Measurements from ENCODE around the gene KRTAP12-1. TPM values are rescaled to one million over a fixed set of nuclear protein-coding genes. Genes with fewer than 3 reads are reported as not detected.

KRTAP12-1 gene
- total and polyA plus RNA-seq, 2 experiments from 2014 or later, result not detected

DNA sequence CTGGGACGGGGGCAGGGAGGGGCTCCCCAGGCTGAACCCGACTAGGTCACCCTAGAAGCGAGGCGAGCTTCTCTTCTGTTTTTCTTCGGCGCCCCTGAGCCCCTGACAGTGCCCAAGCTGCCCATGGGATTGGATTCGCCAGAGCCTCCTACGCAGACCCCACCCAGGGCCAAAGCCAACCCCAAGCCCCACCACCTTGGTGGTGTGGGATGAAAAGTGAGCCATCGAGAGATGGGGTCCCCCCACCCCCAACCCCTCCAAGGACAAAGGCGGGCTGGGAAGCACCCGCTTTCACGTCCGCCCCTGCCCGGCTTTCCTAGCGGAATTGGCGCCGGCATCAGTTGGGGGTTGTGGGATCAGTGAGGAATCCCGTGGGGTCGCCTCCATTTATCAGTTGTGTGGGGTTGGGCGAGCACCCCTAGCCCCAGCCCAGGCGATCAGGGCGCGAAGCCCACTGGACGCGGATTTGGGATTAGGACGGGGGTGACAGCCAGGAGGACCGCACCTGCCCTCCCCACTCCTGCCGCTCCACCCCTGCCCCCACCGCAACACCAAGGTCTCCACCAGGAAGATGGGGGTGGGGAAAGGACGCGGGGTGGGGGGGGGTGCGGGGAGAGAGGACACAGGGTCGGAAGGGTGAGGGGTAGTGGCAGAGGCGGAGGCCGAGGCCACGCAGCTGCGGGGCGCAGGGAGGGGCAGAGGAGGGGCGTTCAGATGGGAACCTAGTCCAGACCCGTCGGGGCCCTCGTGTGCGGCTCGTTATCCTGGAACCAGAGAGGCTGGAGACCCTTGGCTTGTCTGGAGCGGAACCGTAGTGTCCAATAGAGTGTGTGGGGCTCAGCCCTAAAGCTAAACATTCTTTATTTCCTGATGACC lies 25.0 kb upstream of the KRTAP12-1 start:
- H3K9ac ChIP-seq, result no peak overlapping the region
- WGBS, 2 experiments (ENCODE audit: low coverage in 1 of 2, low lambda C conversion rate in 2 of 2, missing lambda C conversion rate in 2 of 2), result 2% methylated on average over 33 to 45 of the region's 46 CpGs
- no peak overlapping the region for H3K27ac ChIP-seq
- TF ChIP-seq EZH2phosphoT487 (IDR thresholded peaks at IDR 0.05; ENCODE audit: insufficient read depth, low read depth) (no peak), EZH2 (IDR thresholded peaks at IDR 0.05; ENCODE audit: insufficient read depth, poor library complexity, severe bottlenecking) (no peak)
- no peaks in the 10 kb centered on the region for H3F3A ChIP-seq (ENCODE audit: insufficient read depth)
- H3K9me3 ChIP-seq (ENCODE audit: low read depth), result no peaks in the 10 kb centered on the region
- H3K4me1 ChIP-seq (ENCODE audit: insufficient read depth), result no peaks in the 10 kb centered on the region
- no peak overlapping the region for H2AFZ ChIP-seq
- in situ Hi-C loops (cut with MboI), result no loop called here
- no peak for DNase-seq
- no peaks in the 10 kb centered on the region for H3K36me3 ChIP-seq (ENCODE audit: low read depth)
- H3K79me2 ChIP-seq (ENCODE audit: insufficient read depth), result no peaks in the 10 kb centered on the region
- H3K4me2 ChIP-seq (ENCODE audit: unreplicated experiment), result no peak overlapping the region
- H3K4me3 ChIP-seq, result no peak overlapping the region
- peaks cover 73% of the 10 kb centered on the region for H3K27me3 ChIP-seq (replicated peaks; ENCODE audit: insufficient read depth)
- no peaks in the 10 kb centered on the region for H3K9me2 ChIP-seq (ENCODE audit: insufficient read depth)
- H4K20me1 ChIP-seq (ENCODE audit: insufficient read depth), result no peaks in the 10 kb centered on the region

DNA sequence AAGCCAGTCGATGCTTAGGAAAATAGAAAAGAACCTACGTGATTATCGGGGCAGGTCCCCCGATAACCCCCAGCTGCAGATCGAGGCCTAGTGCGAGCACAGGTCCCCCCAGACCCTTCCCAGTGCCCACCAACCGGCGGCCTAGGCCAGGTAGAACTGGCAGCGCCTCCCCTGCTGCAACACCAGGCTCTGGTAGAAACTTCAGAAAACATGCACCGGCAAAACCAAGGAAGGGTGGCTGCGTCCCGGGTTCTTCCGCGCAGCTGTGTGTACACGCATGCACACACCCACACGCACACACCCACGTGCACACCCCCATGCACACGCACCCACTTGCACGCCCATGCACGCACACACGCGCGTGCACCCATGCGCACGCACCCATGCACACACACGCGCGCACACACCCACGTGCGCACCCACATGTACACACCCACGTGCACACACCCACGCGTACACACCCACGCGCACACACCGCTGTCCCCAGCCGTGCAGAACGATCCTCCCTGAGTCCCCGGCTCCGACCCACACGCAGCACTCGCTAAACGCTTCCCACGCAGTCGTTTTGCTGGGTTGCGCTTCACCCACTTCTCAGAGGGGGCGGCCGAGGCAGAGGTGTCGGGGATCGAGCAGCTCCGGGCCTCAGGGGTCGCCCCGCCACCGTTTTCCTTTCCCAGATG lies 24.2 kb upstream of the KRTAP12-1 start:
- Histone ChIP-seq H4K20me1 (ENCODE audit: insufficient read depth) (no peaks in the 10 kb centered on the region), H3F3A (ENCODE audit: insufficient read depth) (no peaks in the 10 kb centered on the region), H3K9me2 (ENCODE audit: insufficient read depth) (no peaks in the 10 kb centered on the region), H3K4me1 (ENCODE audit: insufficient read depth) (no peaks in the 10 kb centered on the region), H3K36me3 (ENCODE audit: low read depth) (no peaks in the 10 kb centered on the region), H3K4me3 (no peak overlapping the region), H3K27ac (no peak overlapping the region), H3K9me3 (ENCODE audit: low read depth) (no peaks in the 10 kb centered on the region), H2AFZ (no peak overlapping the region), H3K79me2 (ENCODE audit: insufficient read depth) (no peaks in the 10 kb centered on the region), H3K27me3 (replicated peaks; ENCODE audit: insufficient read depth) (peaks cover 71% of the 10 kb centered on the region), H3K4me2 (ENCODE audit: unreplicated experiment) (no peak overlapping the region), H3K9ac (no peak overlapping the region)
- in situ Hi-C loops (cut with MboI), result no loop called here
- TF ChIP-seq EZH2 (IDR thresholded peaks at IDR 0.05; ENCODE audit: insufficient read depth, poor library complexity, severe bottlenecking) (no peak), EZH2phosphoT487 (IDR thresholded peaks at IDR 0.05; ENCODE audit: insufficient read depth, low read depth) (no peak)
- WGBS, 2 experiments (ENCODE audit: low coverage in 1 of 2, low lambda C conversion rate in 2 of 2, missing lambda C conversion rate in 2 of 2), result 2 to 3% methylated on average over 51 to 52 of the region's 54 CpGs
- no peak for DNase-seq

DNA sequence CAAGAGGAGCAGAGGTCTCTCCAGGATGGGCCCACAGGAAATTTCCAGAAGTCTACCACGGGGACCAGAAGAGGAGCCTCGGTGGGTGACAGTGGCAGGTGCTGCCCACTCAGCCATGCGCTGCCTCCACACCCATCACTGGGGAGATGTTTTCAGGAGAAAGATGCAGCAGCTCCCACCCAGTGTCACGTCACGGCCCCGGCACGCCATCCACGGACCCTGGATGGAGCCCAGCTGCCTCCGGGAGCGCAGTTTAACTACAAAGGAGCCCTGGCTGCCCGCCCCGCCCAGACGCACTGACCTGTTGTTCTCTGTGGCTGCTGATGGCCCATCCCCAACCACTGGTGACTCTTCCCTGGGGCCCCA lies 22.7 kb upstream of the KRTAP12-1 start:
- Histone ChIP-seq H3K4me2 (ENCODE audit: unreplicated experiment) (no peak overlapping the region), H3K36me3 (ENCODE audit: low read depth) (no peaks in the 10 kb centered on the region), H3K9ac (no peak overlapping the region), H3K27ac (no peak overlapping the region), H4K20me1 (ENCODE audit: insufficient read depth) (no peaks in the 10 kb centered on the region), H3K27me3 (replicated peaks; ENCODE audit: insufficient read depth) (peaks cover 74% of the 10 kb centered on the region), H2AFZ (no peak overlapping the region), H3K4me3 (no peak overlapping the region), H3K4me1 (ENCODE audit: insufficient read depth) (no peaks in the 10 kb centered on the region), H3K79me2 (ENCODE audit: insufficient read depth) (no peaks in the 10 kb centered on the region), H3K9me3 (ENCODE audit: low read depth) (no peaks in the 10 kb centered on the region), H3F3A (ENCODE audit: insufficient read depth) (no peaks in the 10 kb centered on the region), H3K9me2 (ENCODE audit: insufficient read depth) (no peaks in the 10 kb centered on the region)
- DNase-seq, result no peak
- TF ChIP-seq EZH2phosphoT487 (IDR thresholded peaks at IDR 0.05; ENCODE audit: insufficient read depth, low read depth) (no peak), EZH2 (IDR thresholded peaks at IDR 0.05; ENCODE audit: insufficient read depth, poor library complexity, severe bottlenecking) (no peak)
- in situ Hi-C loops (cut with MboI), result no loop called here
- 1% methylated on average over 12 to 13 of the region's 13 CpGs for WGBS, 2 experiments (ENCODE audit: low coverage in 1 of 2, low lambda C conversion rate in 2 of 2, missing lambda C conversion rate in 2 of 2)

DNA sequence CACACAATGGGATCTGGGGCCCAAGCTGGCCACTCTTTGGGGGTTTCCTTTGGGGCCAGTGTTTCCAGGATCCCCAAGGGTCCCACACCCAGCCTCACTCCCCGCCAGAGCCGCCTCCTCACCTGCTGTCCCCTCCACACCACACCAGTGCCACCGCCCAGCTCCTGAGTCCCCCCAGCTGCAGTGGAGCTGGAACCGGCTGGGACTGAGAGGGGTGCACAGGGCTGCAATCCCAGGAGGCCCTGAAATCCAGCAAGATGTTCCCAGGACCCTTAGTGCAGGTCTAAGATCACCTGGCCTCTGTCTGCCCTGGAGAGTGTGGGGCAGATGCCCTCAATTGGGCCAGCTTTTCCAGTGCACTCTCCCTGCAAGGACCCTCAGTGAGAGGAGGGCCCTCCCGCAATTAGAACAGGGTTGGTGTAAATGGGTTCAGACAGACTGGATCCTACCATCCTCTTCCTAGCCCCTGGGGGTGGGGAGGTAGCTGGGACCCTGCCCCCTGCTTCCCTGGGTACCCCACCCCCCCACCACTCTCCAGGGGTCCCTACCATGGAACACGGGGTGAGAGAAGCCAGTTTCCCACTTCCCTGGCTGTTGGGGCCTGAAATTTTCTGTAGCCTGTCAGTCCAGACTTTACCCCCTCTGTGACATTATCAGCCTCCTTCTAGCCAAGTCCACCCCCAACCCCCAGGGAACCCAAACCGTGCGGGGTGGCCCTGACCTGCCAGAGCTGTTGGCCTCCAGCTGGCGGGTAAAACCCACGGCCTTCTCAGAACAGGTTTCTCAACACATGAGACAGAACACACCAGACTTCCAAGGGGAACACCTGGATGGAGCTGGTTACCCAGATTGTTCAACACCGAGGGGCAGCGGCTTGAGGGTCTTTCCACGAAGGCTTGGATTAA lies 22.0 kb upstream of the KRTAP12-1 start:
- TF ChIP-seq EZH2phosphoT487 (IDR thresholded peaks at IDR 0.05; ENCODE audit: insufficient read depth, low read depth) (no peak), EZH2 (IDR thresholded peaks at IDR 0.05; ENCODE audit: insufficient read depth, poor library complexity, severe bottlenecking) (no peak)
- Histone ChIP-seq H3F3A (ENCODE audit: insufficient read depth) (no peaks in the 10 kb centered on the region), H3K4me2 (ENCODE audit: unreplicated experiment) (no peak overlapping the region), H3K4me1 (ENCODE audit: insufficient read depth) (no peaks in the 10 kb centered on the region), H2AFZ (no peak overlapping the region), H4K20me1 (ENCODE audit: insufficient read depth) (no peaks in the 10 kb centered on the region), H3K9ac (no peak overlapping the region), H3K27me3 (replicated peaks; ENCODE audit: insufficient read depth) (peaks cover 73% of the 10 kb centered on the region), H3K9me3 (ENCODE audit: low read depth) (no peaks in the 10 kb centered on the region), H3K36me3 (ENCODE audit: low read depth) (no peaks in the 10 kb centered on the region), H3K4me3 (no peak overlapping the region), H3K79me2 (ENCODE audit: insufficient read depth) (no peaks in the 10 kb centered on the region), H3K27ac (no peak overlapping the region), H3K9me2 (ENCODE audit: insufficient read depth) (no peaks in the 10 kb centered on the region)
- in situ Hi-C loops (cut with MboI), result no loop called here
- WGBS, 2 experiments (ENCODE audit: low coverage in 1 of 2, low lambda C conversion rate in 2 of 2, missing lambda C conversion rate in 2 of 2), result 20 to 21% methylated on average over 11 to 13 of the region's 13 CpGs
- no peak for DNase-seq
